ENCODE data around the gene KASH5. TPM values are rescaled to one million over a fixed set of nuclear protein-coding genes. Genes with fewer than 3 reads are reported as not detected.

The KASH5 gene
- total and polyA plus RNA-seq, 12 donors = not detected

- no peak for ATAC-seq
- no peak overlapping the region for H3K4me3 ChIP-seq
Measured at GRCh38 chr19:49421878-49422202, 33.8 kb downstream of the KASH5 start.

GRCh38 chr19:49422407-49423070, 34.5 kb downstream of the KASH5 start:
- DNase-seq (peak in 1 of 2 donors; percentile 50), ATAC-seq (peak; percentile 53 to 79 (median 64))
- H3K27me3 ChIP-seq = peaks cover 15 to 100% (median 99%) of the 10 kb centered on the region in 7 donors
- no peaks in the 10 kb centered on the region for H3K9me3 ChIP-seq
- H3K27ac ChIP-seq = no peak overlapping the region
- H3K4me1 ChIP-seq = peaks cover 5 to 39% (median 30%) of the 10 kb centered on the region in 9 donors
- peak overlapping the region in 9 of 10 donors; percentile 10 to 41 (median 32) for H3K4me3 ChIP-seq
- WGBS, 2 donors = 2% methylated on average over 55 to 58 of the region's 58 CpGs
- no peaks in the 10 kb centered on the region for H3K36me3 ChIP-seq
- TF ChIP-seq CTCF (IDR thresholded peaks at IDR 0.05) = peak in 8 of 9 donors; percentile 28 to 64 (median 56)
- intact Hi-C loops (cut with DNase I) = no loop called here

More at GRCh38 chr19:49421878-49422202, 33.8 kb downstream of the KASH5 start:
- H3K36me3 ChIP-seq = no peaks in the 10 kb centered on the region
- peaks cover 13 to 100% (median 95%) of the 10 kb centered on the region in 7 donors for H3K27me3 ChIP-seq
- peaks cover 5 to 39% (median 30%) of the 10 kb centered on the region in 9 donors for H3K4me1 ChIP-seq
- intact Hi-C loops (cut with DNase I) = no loop called here
- no peak for DNase-seq
- H3K9me3 ChIP-seq = no peaks in the 10 kb centered on the region
- WGBS, 2 donors = 14 to 19% methylated on average over 3 of the region's 3 CpGs
- H3K27ac ChIP-seq = no peak overlapping the region
- TF ChIP-seq CTCF (IDR thresholded peaks at IDR 0.05) = no peak

- peak in 2 of 8 donors; percentile 30 for ATAC-seq
Measured at GRCh38 chr19:49423071-49423984, 35.3 kb downstream of the KASH5 start, which contains the start of gene PTH2. Gene PTH2, minus strand, starts transcription at chr19:49423441. Its CDS starts 102 bp downstream, at chr19:49423339.

More at GRCh38 chr19:49423071-49423984, 35.3 kb downstream of the KASH5 start, which contains the start of gene PTH2:
- no peaks in the 10 kb centered on the region for H3K9me3 ChIP-seq
- DNase-seq = no peak
- no peak for TF ChIP-seq CTCF (IDR thresholded peaks at IDR 0.05)
- H3K4me3 ChIP-seq = peak within 1 kb of the TSS in 9 of 10 donors; percentile 10 to 41 (median 32)
- H3K4me1 ChIP-seq = peaks cover 7 to 46% (median 36%) of the 10 kb centered on the region in 9 donors
- no peaks in the 10 kb centered on the region for H3K36me3 ChIP-seq
- H3K27ac ChIP-seq = no peak within 1 kb of the TSS
- peaks cover 15 to 100% (median 99%) of the 10 kb centered on the region in 7 donors for H3K27me3 ChIP-seq
- 3 to 8% methylated on average over 38 to 42 of the region's 42 CpGs for WGBS, 2 donors
- intact Hi-C loops (cut with DNase I) = no loop called here

All from heart right ventricle (tissue), 16 donors.